IMR-90 (cell line): ENCODE results near the gene CCR5AS.

Source experiments
- ATAC-seq: fragments of 200-7000 bp; cut with Tn5 transposase; 2 replicates; pipeline ENCODE4 v1.9.1; 2020; ENCODE audit warnings: low read depth, mild to moderate bottlenecking, moderate library complexity
- BruUV-seq: library from RNA; stranded (reverse); fragments of 400-500 nt; replicated peaks from 2 replicates; lab custom pipeline; 2021; lab: Mats Ljungman, UMichigan
- CTCF ChIA-PET: fragments of 300-600 bp; formaldehyde crosslinking; extraction: SDS; loops from one replicate; lab custom pipeline; 2021; ENCODE audit warnings: antibody characterized with exemption; lab: Yijun Ruan, JAX
- POLR2A ChIA-PET: fragments of 300-600 bp; sonication (Branson Sonifier 250); formaldehyde crosslinking; loops from one replicate; lab custom pipeline; 2022; ENCODE audit warnings: antibody characterized with exemption; ENCODE audit not compliant: unreplicated experiment; lab: Charles Lee
- DNase-seq: peaks from one replicate; pipeline ENCODE4 v3.0.0; 2013
- H2AFZ ChIP-seq: replicated peaks from 2 replicates; pipeline ENCODE3; 2013; ENCODE audit warnings: low read length, mild to moderate bottlenecking; ENCODE audit not compliant: poor library complexity
- H2AK5ac ChIP-seq: 2 replicates; pipeline ENCODE4 v1.6.1; 2013; ENCODE audit warnings: low read depth, low read length, inconsistent platforms
- H2AK9ac ChIP-seq: replicated peaks from 2 replicates; pipeline ENCODE3; 2013; ENCODE audit warnings: mild to moderate bottlenecking, low read depth, low read length, moderate library complexity; ENCODE audit not compliant: poor library complexity
- H2BK120ac ChIP-seq: 2 replicates; pipeline ENCODE4 v1.6.1; 2013; ENCODE audit warnings: low read depth, low read length, inconsistent platforms
- H2BK15ac ChIP-seq: 3 replicates; pipeline ENCODE4 v1.6.1; 2013; ENCODE audit warnings: low read depth, low read length, inconsistent platforms
- H2BK20ac ChIP-seq: 2 replicates; pipeline ENCODE4 v1.6.1; 2013; ENCODE audit warnings: low read depth, mild to moderate bottlenecking, inconsistent platforms, low read length, moderate library complexity
- H2BK5ac ChIP-seq: 2 replicates; pipeline ENCODE4 v1.6.1; 2013; ENCODE audit warnings: mild to moderate bottlenecking, low read depth, low read length, inconsistent platforms; ENCODE audit not compliant: poor library complexity, severe bottlenecking
- H3K14ac ChIP-seq: replicated peaks from 2 replicates; pipeline ENCODE4 v1.6.1; 2013; ENCODE audit warnings: low read depth, low read length, inconsistent platforms
- H3K18ac ChIP-seq: 2 replicates; pipeline ENCODE4 v1.6.1; 2013; ENCODE audit warnings: low read depth, low read length, control low read depth
- H3K23ac ChIP-seq: 2 replicates; pipeline ENCODE4 v1.6.1; 2013; ENCODE audit warnings: low read depth, low read length, inconsistent platforms
- H3K27ac ChIP-seq: 2 replicates; pipeline ENCODE4 v1.5.1; 2013; ENCODE audit warnings: mild to moderate bottlenecking, control low read depth, low read length; ENCODE audit not compliant: insufficient read depth
- H3K27me3 ChIP-seq: 2 replicates; pipeline ENCODE4 v1.6.1; 2013; ENCODE audit warnings: low read length; ENCODE audit not compliant: control insufficient read depth, insufficient read depth
- H3K36me3 ChIP-seq: 2 replicates; pipeline ENCODE4 v1.6.1; 2013; ENCODE audit warnings: low read length, mixed read lengths; ENCODE audit not compliant: control insufficient read depth, insufficient read depth
- H3K4ac ChIP-seq: 2 replicates; pipeline ENCODE4 v1.6.1; 2013; ENCODE audit warnings: low read depth, low read length, inconsistent platforms
- H3K4me1 ChIP-seq: 2 replicates; pipeline ENCODE4 v1.6.1; 2013; ENCODE audit warnings: low read length, mixed read lengths; ENCODE audit not compliant: control insufficient read depth, insufficient read depth
- H3K4me2 ChIP-seq: 2 replicates; pipeline ENCODE4 v1.6.1; 2013; ENCODE audit warnings: low read depth, mild to moderate bottlenecking, control low read depth, low read length, moderate library complexity
- H3K4me3 ChIP-seq: 2 replicates; pipeline ENCODE4 v1.5.1; 2013; ENCODE audit warnings: low read depth, mild to moderate bottlenecking, control low read depth, low read length, moderate library complexity; ENCODE audit not compliant: insufficient read depth
- H3K56ac ChIP-seq: 2 replicates; pipeline ENCODE4 v1.6.1; 2013; ENCODE audit warnings: low read length, inconsistent platforms; ENCODE audit not compliant: insufficient read depth; ENCODE audit errors: extremely low read depth
- H3K79me1 ChIP-seq, 2 experiments: 2 replicates each; pipeline ENCODE4 v1.6.1; 2013; ENCODE audit warnings: low read length in 2 of 2, inconsistent platforms in 1 of 2, low read depth in 1 of 2
- H3K9ac ChIP-seq: 2 replicates; pipeline ENCODE4 v1.6.1; 2013; ENCODE audit warnings: low read depth, low read length, control low read depth
- H3K9me1 ChIP-seq: 2 replicates; pipeline ENCODE4 v1.6.1; 2013; ENCODE audit warnings: low read length, inconsistent platforms; ENCODE audit not compliant: insufficient read depth
- H3K9me3 ChIP-seq: 2 replicates; pipeline ENCODE4 v1.6.1; 2013; ENCODE audit warnings: low read length; ENCODE audit not compliant: control insufficient read depth, insufficient read depth
- H4K20me1 ChIP-seq: 2 replicates; pipeline ENCODE4 v1.6.1; 2013; ENCODE audit warnings: low read length, inconsistent platforms; ENCODE audit not compliant: insufficient read depth
- H4K5ac ChIP-seq: 2 replicates; pipeline ENCODE4 v1.6.1; 2013; ENCODE audit warnings: mild to moderate bottlenecking, low read depth, low read length, control low read depth
- H4K8ac ChIP-seq, 2 experiments: 2 replicates each; pipeline ENCODE4 v1.6.1; 2013; ENCODE audit warnings: low read depth in 2 of 2, low read length in 2 of 2, control low read depth in 1 of 2, inconsistent platforms in 1 of 2
- H4K91ac ChIP-seq: 2 replicates; pipeline ENCODE4 v1.6.1; 2013; ENCODE audit warnings: low read depth, low read length, inconsistent platforms; ENCODE audit not compliant: insufficient read depth
- CEBPB ChIP-seq: IDR thresholded peaks from 2 replicates; pipeline ENCODE4 v1.6.1; 2012; ENCODE audit warnings: low read depth, low read length, improper control_type of control experiment
- CHD1 ChIP-seq: IDR thresholded peaks from 2 replicates; pipeline ENCODE4 v1.6.1; 2012; ENCODE audit warnings: low read depth, low read length, improper control_type of control experiment
- CTCF ChIP-seq: conservative IDR thresholded peaks from 2 replicates; pipeline ENCODE4 v1.5.1; 2012; ENCODE audit warnings: mild to moderate bottlenecking, low read depth, low read length, improper control_type of control experiment
- ELK1 ChIP-seq: fragments of 150-350 bp; IDR thresholded peaks from 2 replicates; pipeline ENCODE4 v1.6.1; 2016; ENCODE audit warnings: low read depth, mild to moderate bottlenecking, low read length, moderate library complexity, borderline replicate concordance
- FOS ChIP-seq: fragments of 150-350 bp; IDR thresholded peaks from 2 replicates; pipeline ENCODE4 v1.6.1; 2016; ENCODE audit warnings: low read depth, low read length
- MAFK ChIP-seq: IDR thresholded peaks from 2 replicates; pipeline ENCODE4 v1.6.1; 2012; ENCODE audit warnings: low read depth, low read length, improper control_type of control experiment
- MAZ ChIP-seq: IDR thresholded peaks from 2 replicates; pipeline ENCODE4 v1.6.1; 2012; ENCODE audit warnings: low read depth, mild to moderate bottlenecking, low read length, improper control_type of control experiment, moderate library complexity, borderline replicate concordance
- MXI1 ChIP-seq: IDR thresholded peaks from 2 replicates; pipeline ENCODE4 v1.6.1; 2012; ENCODE audit warnings: low read depth, mild to moderate bottlenecking, low read length, moderate library complexity, borderline replicate concordance
- NFE2L2 ChIP-seq: fragments of 150-350 bp; IDR thresholded peaks from 2 replicates; pipeline ENCODE4 v1.6.1; 2016; ENCODE audit warnings: low read depth, mild to moderate bottlenecking, low read length
- POLR2A ChIP-seq: IDR thresholded peaks from 2 replicates; pipeline ENCODE4 v1.6.1; 2012; ENCODE audit warnings: mild to moderate bottlenecking, low read depth, low read length
- RAD21 ChIP-seq: IDR thresholded peaks from 2 replicates; pipeline ENCODE4 v1.6.1; 2012; ENCODE audit warnings: low read length, improper control_type of control experiment
- RCOR1 ChIP-seq: IDR thresholded peaks from 2 replicates; pipeline ENCODE4 v1.6.1; 2012; ENCODE audit warnings: mild to moderate bottlenecking, low read length, improper control_type of control experiment; ENCODE audit not compliant: insufficient replicate concordance
- WGBS, 2 experiments: methylation state at CpG; one replicate each; pipeline versions ENCODE4 v1.1.5 to v1.1.7; 2013; ENCODE audit warnings: missing lambda C conversion rate in 2 of 2; ENCODE audit not compliant: insufficient read length in 1 of 2; ENCODE audit errors: extremely low coverage in 2 of 2; 5-methylcytosine and 5-hydroxymethylcytosine counted together
- dilution Hi-C: fragments of 300-500 bp; cut with HindIII; formaldehyde crosslinking; loops from one replicate; pipeline ENCODE4 v1.14.3; 2018; ENCODE audit warnings: low sequenced_read_pairs; ENCODE audit not compliant: unreplicated experiment
- in situ Hi-C: fragments of 300-500 bp; cut with MboI; formaldehyde crosslinking; loops from 3 replicates; pipeline ENCODE4 v1.14.3; 2019; ENCODE audit warnings: low sequenced_read_pairs, inconsistent platforms, mixed read lengths
- intact Hi-C: fragments of 100-400 bp; cut with micrococcal nuclease; formaldehyde crosslinking; loops from 2 replicates; pipeline ENCODE4 v1.10.0; 2022
- TF ChIP-seq, protein P1 (sequence below): fragments of 150-350 bp; IDR thresholded peaks from 2 replicates; pipeline ENCODE4 v1.6.1; 2017; ENCODE audit warnings: mild to moderate bottlenecking, antibody characterized with exemption, low read length, low read depth

Gene CCR5AS

DNA sequence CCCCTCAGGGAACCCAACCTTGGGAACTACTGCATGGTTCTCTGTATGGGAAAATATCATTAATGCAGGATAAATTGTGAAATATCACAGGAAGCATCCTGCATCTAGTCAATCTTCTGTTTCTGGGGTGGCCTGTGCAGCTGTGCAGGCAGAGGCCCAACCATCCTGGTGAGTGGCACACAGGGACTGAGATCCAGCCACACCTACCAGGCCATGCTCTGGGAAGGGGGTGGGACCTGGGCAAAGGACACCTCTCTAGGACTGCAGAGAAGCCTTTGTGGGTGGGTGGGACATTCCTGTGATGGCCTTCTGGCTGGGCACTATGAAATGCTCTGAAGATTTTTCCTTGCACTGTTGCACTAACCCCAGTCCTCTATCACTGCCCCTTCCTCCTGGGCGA is 27.0 kb upstream of the CCR5AS start:
- DNase-seq (no peak), ATAC-seq (no peak)
- ChIA-PET CTCF (interaction anchor here (0.5 kb wide), 1 partner anchor 9 kb away, joined by 4 read pairs; no protein-coding TSS in a partner anchor), POLR2A (no interaction called here)
- H3K18ac ChIP-seq: no peak overlapping the region
- H3K23ac ChIP-seq: no peak overlapping the region
- H2BK15ac ChIP-seq: no peak overlapping the region
- no peak overlapping the region for H3K4me2 ChIP-seq
- no peak overlapping the region for H2BK20ac ChIP-seq
- no peaks in the 10 kb centered on the region; the same call in 1 of the 2 replicates for H3K9me3 ChIP-seq
- H3K4me1 ChIP-seq: no peaks in the 10 kb centered on the region
- H3K9me1 ChIP-seq: no peaks in the 10 kb centered on the region
- no peaks in the 10 kb centered on the region for H3K79me1 ChIP-seq
- H4K8ac ChIP-seq: no peak overlapping the region
- H3K4me3 ChIP-seq: no peak overlapping the region
- no peak overlapping the region for H2BK5ac ChIP-seq
- no peak overlapping the region for H3K27ac ChIP-seq
- BruUV-seq: no TSS peak
- TF ChIP-seq MAZ: no peak
- no peak for TF ChIP-seq MAFK
- no peak for TF ChIP-seq CTCF
- no peak for TF ChIP-seq FOS
- no peak for TF ChIP-seq RAD21
- no peak for TF ChIP-seq POLR2A
- TF ChIP-seq NFE2L2: no peak
- no peak for TF ChIP-seq RCOR1
- TF ChIP-seq CHD1: no peak
- TF ChIP-seq CEBPB: no peak
- no peak for TF ChIP-seq ELK1
- TF ChIP-seq MXI1: no peak
- TF ChIP-seq, protein P1, sequence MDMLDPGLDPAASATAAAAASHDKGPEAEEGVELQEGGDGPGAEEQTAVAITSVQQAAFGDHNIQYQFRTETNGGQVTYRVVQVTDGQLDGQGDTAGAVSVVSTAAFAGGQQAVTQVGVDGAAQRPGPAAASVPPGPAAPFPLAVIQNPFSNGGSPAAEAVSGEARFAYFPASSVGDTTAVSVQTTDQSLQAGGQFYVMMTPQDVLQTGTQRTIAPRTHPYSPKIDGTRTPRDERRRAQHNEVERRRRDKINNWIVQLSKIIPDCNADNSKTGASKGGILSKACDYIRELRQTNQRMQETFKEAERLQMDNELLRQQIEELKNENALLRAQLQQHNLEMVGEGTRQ: no peak
- dilution Hi-C loops (no loop called here), in situ Hi-C loops (no loop called here), intact Hi-C loops (no loop called here)
- H3K36me3 ChIP-seq: no peaks in the 10 kb centered on the region
- no peak overlapping the region for H4K91ac ChIP-seq
- H2BK120ac ChIP-seq: no peak overlapping the region
- no peak overlapping the region for H2AK9ac ChIP-seq
- no peak overlapping the region for H2AFZ ChIP-seq
- no peak overlapping the region for H3K4ac ChIP-seq
- H2AK5ac ChIP-seq: no peak overlapping the region
- H3K9ac ChIP-seq: no peak overlapping the region
- H4K5ac ChIP-seq: no peak overlapping the region
- no peaks in the 10 kb centered on the region for H4K20me1 ChIP-seq
- H3K14ac ChIP-seq: no peak overlapping the region
- H3K27me3 ChIP-seq: peaks cover 21% of the 10 kb centered on the region
- WGBS, 2 experiments: no CpG with 5 or more reads among the region's 1 CpG
- H3K56ac ChIP-seq: no peak overlapping the region
